H54 (cell line): ENCODE data around the gene C11orf21.

Experiments
- DNase-seq: peaks from one replicate; pipeline ENCODE4 v3.0.0; 2011; ENCODE audit warnings: low spot score, mixed read lengths; ENCODE audit not compliant: insufficient read length
- FAIRE-seq: peaks from 3 replicates; lab custom pipeline; 2011; peaks lifted over from hg19 to GRCh38; lab: Jason Lieb, UNC
- POLR2A ChIP-seq: IDR thresholded peaks from 2 replicates; pipeline ENCODE4 v1.6.1; 2011; ENCODE audit warnings: low read depth, mild to moderate bottlenecking, low read length

The C11orf21 gene

GRCh38 chr11:2256293-2256913 lies 45.3 kb downstream of the C11orf21 start:
- no peak for DNase-seq
- no peak for TF ChIP-seq POLR2A
- FAIRE-seq: no peak

- no peak for DNase-seq
- no peak for TF ChIP-seq POLR2A
- FAIRE-seq: no peak
These were observed 49.7 kb downstream of the C11orf21 start for GRCh38 chr11:2252018-2252417.

- DNase-seq (no peak), FAIRE-seq (no peak)
- TF ChIP-seq POLR2A: no peak
These were observed 50.6 kb downstream of the C11orf21 start for GRCh38 chr11:2251138-2251537.

- DNase-seq (no peak), FAIRE-seq (no peak)
- TF ChIP-seq POLR2A: no peak
These were observed 51.2 kb downstream of the C11orf21 start for GRCh38 chr11:2250485-2250884.

- no peak for FAIRE-seq
- TF ChIP-seq POLR2A: no peak
- no peak for DNase-seq
These were observed 51.7 kb downstream of the C11orf21 start for GRCh38 chr11:2250041-2250440.

- FAIRE-seq (no peak), DNase-seq (no peak)
- TF ChIP-seq POLR2A: no peak
These were observed 52.4 kb downstream of the C11orf21 start for GRCh38 chr11:2249189-2249916.

GRCh38 chr11:2248762-2249161 lies 53.0 kb downstream of the C11orf21 start:
- no peak for TF ChIP-seq POLR2A
- no peak for FAIRE-seq
- DNase-seq: no peak

GRCh38 chr11:2248242-2248641 lies 53.5 kb downstream of the C11orf21 start:
- FAIRE-seq (no peak), DNase-seq (no peak)
- TF ChIP-seq POLR2A: no peak

GRCh38 chr11:2247496-2247895 lies 54.2 kb downstream of the C11orf21 start:
- no peak for TF ChIP-seq POLR2A
- no peak for DNase-seq
- FAIRE-seq: no peak
